Thyroid gland (tissue), 4 donors: ENCODE measurements around the gene POLDIP2. TPM values are rescaled to one million over a fixed set of nuclear protein-coding genes. Genes with fewer than 3 reads are reported as not detected.

Experiments used
- DNase-seq, 2 donors: peaks; one replicate each; pipeline ENCODE4 v3.0.0-alpha.2; 2019
- H3K27ac ChIP-seq, 3 donors: fragments of 200-600 bp; sonication (generic); 1 replicate in 2 of 3; 2 replicates in 1 of 3; pipeline ENCODE4 v1.5.1; 2016 to 2019; ENCODE audit warnings: mild to moderate bottlenecking in 1 of 3, moderate library complexity in 1 of 3
- H3K27me3 ChIP-seq: fragments of 200-600 bp; sonication (generic); one replicate; pipeline ENCODE4 v1.5.1; 2019
- H3K36me3 ChIP-seq, 2 donors: fragments of 200-600 bp; sonication (generic); one replicate each; pipeline ENCODE4 v1.5.1; 2016 to 2019
- H3K4me1 ChIP-seq, 2 donors: fragments of 200-600 bp; sonication (generic); one replicate each; pipeline ENCODE4 v1.5.1; 2017 to 2019
- H3K4me3 ChIP-seq, 3 donors: fragments of 200-600 bp; sonication (generic); replicated peaks in 1 of 3; 1 replicate in 2 of 3; 2 replicates in 1 of 3; pipeline ENCODE4 v1.5.1; 2016; ENCODE audit warnings: mild to moderate bottlenecking in 1 of 3
- H3K9me3 ChIP-seq: fragments of 200-600 bp; sonication (generic); one replicate; pipeline ENCODE4 v1.5.1; 2017
- POLR2A ChIP-seq, 2 donors: fragments of 450-650 bp; IDR thresholded peaks; one replicate each; pipeline ENCODE4 v1.6.1; 2017; ENCODE audit warnings: antibody characterized with exemption in 2 of 2, mild to moderate bottlenecking in 2 of 2, moderate library complexity in 1 of 2
- WGBS, 2 donors: methylation state at CpG; one replicate each; pipeline ENCODE4 v1.1.5; 2017; 5-methylcytosine and 5-hydroxymethylcytosine counted together
- intact Hi-C: fragments of 100-400 bp; cut with DNase I; formaldehyde crosslinking; loops from one replicate; pipeline ENCODE4 v1.15.1; 2023
- total RNA-seq, 4 donors: library from RNA; depleted of rRNA; stranded (reverse); fragments of >200 nt; gene quantifications; one replicate each; pipeline ENCODE4 v1.2.3, GENCODE V29; 2016
- TF ChIP-seq, protein P1 (sequence below), 6 experiments: fragments of 200-600 bp in 3 of 6; fragments of 450-650 bp in 3 of 6; sonication (generic) in 3 of 6; IDR thresholded peaks; one replicate each; pipeline ENCODE4 v1.5.1; 2016 to 2019; ENCODE audit warnings: antibody characterized with exemption in 6 of 6, mild to moderate bottlenecking in 2 of 6, inconsistent platforms in 1 of 6, moderate library complexity in 1 of 6

POLDIP2 gene
- total RNA-seq, 4 donors from 2014 or later = 55.4 to 102 (median 91.7) TPM

DNA sequence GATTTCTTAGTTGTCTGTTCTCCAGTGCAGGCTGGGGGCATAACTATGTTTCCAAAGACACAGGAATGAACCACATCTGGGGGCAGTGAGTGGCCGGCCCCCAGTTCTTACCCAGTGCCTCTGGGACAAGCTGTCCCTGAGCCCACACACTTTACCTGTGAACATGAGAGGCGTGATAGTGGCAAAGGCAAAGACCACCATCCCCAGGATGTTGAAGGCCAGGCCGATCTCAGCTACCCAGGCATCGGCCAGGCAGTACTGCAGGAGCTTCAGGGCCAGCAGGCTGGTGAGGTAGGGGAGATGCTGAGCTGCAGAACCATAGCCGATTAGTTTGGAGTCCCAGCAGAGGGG, 47.1 kb upstream of the POLDIP2 start:
- H3K4me3 ChIP-seq = no peak overlapping the region
- DNase-seq = no peak
- H3K4me1 ChIP-seq = peaks cover 10 to 15% of the 10 kb centered on the region in 2 donors
- no peak overlapping the region for H3K27ac ChIP-seq
- H3K9me3 ChIP-seq = no peaks in the 10 kb centered on the region
- H3K36me3 ChIP-seq = peaks cover 0 to 8% of the 10 kb centered on the region in 2 donors
- intact Hi-C loops = no loop called here
- TF ChIP-seq, protein P1, sequence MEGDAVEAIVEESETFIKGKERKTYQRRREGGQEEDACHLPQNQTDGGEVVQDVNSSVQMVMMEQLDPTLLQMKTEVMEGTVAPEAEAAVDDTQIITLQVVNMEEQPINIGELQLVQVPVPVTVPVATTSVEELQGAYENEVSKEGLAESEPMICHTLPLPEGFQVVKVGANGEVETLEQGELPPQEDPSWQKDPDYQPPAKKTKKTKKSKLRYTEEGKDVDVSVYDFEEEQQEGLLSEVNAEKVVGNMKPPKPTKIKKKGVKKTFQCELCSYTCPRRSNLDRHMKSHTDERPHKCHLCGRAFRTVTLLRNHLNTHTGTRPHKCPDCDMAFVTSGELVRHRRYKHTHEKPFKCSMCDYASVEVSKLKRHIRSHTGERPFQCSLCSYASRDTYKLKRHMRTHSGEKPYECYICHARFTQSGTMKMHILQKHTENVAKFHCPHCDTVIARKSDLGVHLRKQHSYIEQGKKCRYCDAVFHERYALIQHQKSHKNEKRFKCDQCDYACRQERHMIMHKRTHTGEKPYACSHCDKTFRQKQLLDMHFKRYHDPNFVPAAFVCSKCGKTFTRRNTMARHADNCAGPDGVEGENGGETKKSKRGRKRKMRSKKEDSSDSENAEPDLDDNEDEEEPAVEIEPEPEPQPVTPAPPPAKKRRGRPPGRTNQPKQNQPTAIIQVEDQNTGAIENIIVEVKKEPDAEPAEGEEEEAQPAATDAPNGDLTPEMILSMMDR (IDR thresholded peaks at IDR 0.05) = no peak
- no peak for TF ChIP-seq POLR2A (IDR thresholded peaks at IDR 0.05)
- no peaks in the 10 kb centered on the region for H3K27me3 ChIP-seq
- 97 to 98% methylated on average over 4 to 5 of the region's 5 CpGs for WGBS, 2 donors

DNA sequence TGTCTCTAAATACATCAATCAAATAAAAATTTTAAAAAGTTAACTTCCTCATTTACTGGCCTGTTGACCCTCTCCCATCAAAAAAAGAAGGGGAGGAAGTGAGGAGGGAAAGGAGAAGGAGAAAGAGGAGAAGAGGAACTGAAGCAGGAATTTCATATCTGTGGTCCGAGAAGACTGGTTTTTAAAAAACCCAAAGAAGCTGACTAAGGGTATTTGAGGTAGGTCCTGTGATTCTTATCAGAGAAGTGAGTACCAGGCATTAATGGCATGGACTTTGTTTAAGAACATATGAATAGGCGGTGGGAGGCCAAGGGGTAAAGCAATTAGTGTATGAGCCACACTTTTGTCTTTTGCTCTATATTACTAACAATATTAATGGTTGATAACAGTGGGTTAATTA, 46.7 kb upstream of the POLDIP2 start:
- Histone ChIP-seq H3K27me3 (no peaks in the 10 kb centered on the region), H3K27ac (no peak overlapping the region), H3K4me3 (no peak overlapping the region), H3K36me3 (peaks cover 0 to 8% of the 10 kb centered on the region in 2 donors), H3K9me3 (no peaks in the 10 kb centered on the region), H3K4me1 (peaks cover 10 to 15% of the 10 kb centered on the region in 2 donors)
- TF ChIP-seq POLR2A (IDR thresholded peaks at IDR 0.05) = no peak
- TF ChIP-seq, protein P1 (IDR thresholded peaks at IDR 0.05) = no peak
- intact Hi-C loops = no loop called here
- no peak for DNase-seq
- WGBS, 2 donors = 87 to 88% methylated on average over 2 of the region's 2 CpGs

DNA sequence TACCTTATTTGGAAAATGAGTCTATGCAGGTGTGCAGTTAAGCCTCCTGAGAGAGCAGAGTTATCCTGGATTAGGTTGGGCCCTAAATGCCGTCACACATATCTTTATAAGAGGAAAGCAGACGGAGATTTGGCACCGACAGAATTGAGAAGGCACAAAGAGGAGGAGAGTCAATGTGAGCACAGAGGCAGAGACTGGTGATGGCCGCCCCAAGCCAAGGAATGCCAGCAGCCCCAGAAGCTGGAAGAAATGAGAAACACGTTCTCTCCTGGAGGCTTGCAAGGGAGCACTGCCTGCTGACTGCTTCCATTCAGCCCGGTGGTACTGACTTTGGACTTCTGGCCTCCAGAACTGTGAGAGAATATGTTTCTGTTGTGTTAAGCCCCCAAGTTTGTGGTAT, 45.5 kb upstream of the POLDIP2 start:
- Histone ChIP-seq H3K4me1 (peaks cover 18 to 21% of the 10 kb centered on the region in 2 donors), H3K27ac (no peak overlapping the region), H3K27me3 (no peaks in the 10 kb centered on the region), H3K36me3 (peaks cover 0 to 8% of the 10 kb centered on the region in 2 donors), H3K4me3 (no peak overlapping the region), H3K9me3 (no peaks in the 10 kb centered on the region)
- intact Hi-C loops = no loop called here
- WGBS, 2 donors = 91 to 95% methylated on average over 6 of the region's 6 CpGs
- no peak for DNase-seq
- TF ChIP-seq POLR2A (IDR thresholded peaks at IDR 0.05) = no peak
- TF ChIP-seq, protein P1 (IDR thresholded peaks at IDR 0.05) = no peak

DNA sequence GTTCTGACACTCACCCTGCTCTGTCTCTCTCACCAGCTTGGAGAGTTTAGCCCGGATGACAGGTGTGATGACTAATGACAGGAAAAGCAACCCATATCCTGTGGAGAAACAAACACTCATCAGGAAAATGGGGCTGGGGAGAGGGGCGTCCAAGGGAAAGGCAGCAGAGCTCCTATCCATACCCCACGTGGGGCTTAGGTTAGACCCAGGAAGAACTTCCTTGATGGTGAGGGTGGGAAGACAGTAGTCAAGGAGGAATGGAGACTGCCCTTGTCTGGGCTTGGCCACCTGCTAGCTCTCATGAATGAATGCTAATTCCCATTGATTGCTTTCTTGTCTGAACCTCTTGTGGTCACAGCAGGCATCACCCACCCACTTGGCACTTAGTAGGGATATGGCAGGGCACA, 44.9 kb upstream of the POLDIP2 start:
- Histone ChIP-seq H3K9me3 (no peaks in the 10 kb centered on the region), H3K4me1 (peaks cover 18 to 23% of the 10 kb centered on the region in 2 donors), H3K4me3 (no peak overlapping the region), H3K27me3 (no peaks in the 10 kb centered on the region), H3K27ac (no peak overlapping the region), H3K36me3 (peaks cover 0 to 8% of the 10 kb centered on the region in 2 donors)
- intact Hi-C loops = no loop called here
- TF ChIP-seq POLR2A (IDR thresholded peaks at IDR 0.05) = no peak
- TF ChIP-seq, protein P1 (IDR thresholded peaks at IDR 0.05) = no peak
- no peak for DNase-seq
- 52 to 53% methylated on average over 3 of the region's 3 CpGs for WGBS, 2 donors

DNA sequence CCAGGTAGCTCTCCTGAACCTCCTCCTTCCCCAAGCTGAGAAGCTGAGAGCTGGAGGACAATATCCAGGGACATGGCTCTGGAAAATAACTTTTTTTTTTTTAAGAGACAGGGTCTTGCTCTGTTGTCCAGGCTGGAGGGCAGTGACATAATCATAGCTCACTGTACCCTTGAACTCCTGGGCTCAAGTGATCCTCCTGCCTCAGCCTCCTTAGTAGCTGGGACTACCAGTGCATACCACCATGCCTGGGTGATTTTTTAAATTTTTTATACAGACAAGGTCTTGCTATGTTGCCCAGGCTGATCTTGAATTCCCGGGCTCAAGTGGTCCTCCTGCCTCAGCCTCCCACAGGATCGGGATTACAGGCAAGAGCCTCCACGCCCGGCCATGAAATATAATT, 42.5 kb upstream of the POLDIP2 start:
- no peaks in the 10 kb centered on the region for H3K27me3 ChIP-seq
- H3K9me3 ChIP-seq = no peaks in the 10 kb centered on the region
- TF ChIP-seq, protein P1 (IDR thresholded peaks at IDR 0.05) = no peak
- no peak for TF ChIP-seq POLR2A (IDR thresholded peaks at IDR 0.05)
- intact Hi-C loops = no loop called here
- no peak for DNase-seq
- H3K4me1 ChIP-seq = peaks cover 7 to 13% of the 10 kb centered on the region in 2 donors
- no peak overlapping the region for H3K27ac ChIP-seq
- H3K4me3 ChIP-seq = no peak overlapping the region
- 97% methylated on average over 4 of the region's 4 CpGs for WGBS, 2 donors
- H3K36me3 ChIP-seq = peaks cover 0 to 8% of the 10 kb centered on the region in 2 donors
